Activated CD4-positive, CD25-positive, alpha-beta regulatory T cell (primary cell): Measurements from ENCODE around the gene FAM3B.

ENCODE experiments used
- DNase-seq, 4 experiments: peaks; one replicate each; lab custom pipeline; 2025; lab: John Stamatoyannopoulos, UW

FAM3B gene

GRCh38 chr21:41398251-41398650 is 81.7 kb downstream of the FAM3B start:
- no peak for DNase-seq

DNA sequence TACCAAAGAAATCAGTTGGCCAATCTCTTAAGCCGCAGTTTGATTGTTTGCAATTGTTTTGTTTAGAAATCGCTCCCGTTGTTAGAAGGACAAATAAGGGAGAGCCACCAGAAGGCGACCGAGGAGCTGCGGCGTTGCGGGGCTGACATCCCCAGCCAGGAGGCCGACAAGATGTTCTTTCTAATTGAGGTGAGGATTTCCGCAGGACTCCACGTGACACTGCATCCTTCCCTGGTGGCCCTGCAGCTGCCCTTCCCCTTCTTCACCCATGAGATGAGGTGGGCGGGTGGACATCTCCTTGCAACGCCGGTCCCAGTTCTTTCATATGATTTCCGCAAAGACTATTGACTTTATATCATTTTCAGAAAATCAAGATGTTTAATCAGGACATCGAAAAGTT is 82.2 kb downstream of the FAM3B start:
- DNase-seq: no peak

DNA sequence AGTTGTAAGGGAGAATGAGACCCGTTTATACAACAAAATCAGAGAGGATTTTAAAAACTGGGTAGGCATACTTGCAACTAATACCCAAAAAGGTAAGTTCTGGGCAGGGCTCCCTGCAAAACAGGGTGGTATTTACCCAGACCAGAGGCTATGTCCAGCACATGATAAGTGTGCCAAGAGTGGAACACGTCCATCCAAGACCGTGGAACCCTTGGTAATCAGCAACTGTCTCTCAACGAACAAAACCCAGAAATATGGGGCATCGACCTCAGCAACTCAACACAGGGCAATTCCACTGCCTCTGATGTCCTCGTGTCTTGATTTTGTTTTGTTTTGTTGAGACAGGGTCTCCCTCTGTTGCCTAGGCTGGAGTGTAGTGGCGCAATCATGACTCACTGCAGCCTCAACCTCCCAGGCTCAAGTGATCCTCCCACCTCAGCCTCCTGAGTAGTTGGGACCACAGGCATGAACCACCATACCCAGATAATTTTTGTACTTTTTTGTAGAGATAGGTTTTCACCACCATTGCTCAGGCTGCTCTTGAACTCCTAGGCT is 82.7 kb downstream of the FAM3B start:
- no peak for DNase-seq

- DNase-seq: no peak
Measured at GRCh38 chr21:41402231-41402630, 85.6 kb downstream of the FAM3B start.

- no peak for DNase-seq
Measured at GRCh38 chr21:41402796-41403195, 86.2 kb downstream of the FAM3B start.

DNA sequence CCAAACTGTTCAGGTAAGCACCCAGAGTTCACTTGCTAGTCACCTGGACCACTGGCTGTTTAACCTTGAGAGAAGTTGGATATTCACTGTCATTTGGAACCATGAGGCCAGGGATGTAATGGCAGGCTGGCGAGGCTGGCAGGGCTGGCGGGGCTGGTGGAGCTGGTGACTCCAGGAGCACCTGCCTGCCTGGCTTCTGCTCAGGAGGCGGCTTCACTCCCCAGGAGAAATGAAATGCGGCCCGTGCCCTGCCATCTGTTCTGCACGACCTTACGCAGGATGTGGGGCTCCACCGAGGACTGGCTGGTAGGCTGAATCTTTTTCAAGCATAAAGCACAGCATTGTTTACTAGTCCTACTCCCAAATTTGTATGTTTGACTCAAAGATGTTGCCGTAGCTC is 86.7 kb downstream of the FAM3B start:
- DNase-seq: no peak

GRCh38 chr21:41403966-41404365 is 87.4 kb downstream of the FAM3B start:
- DNase-seq: no peak

GRCh38 chr21:41405321-41405720 is 88.7 kb downstream of the FAM3B start:
- DNase-seq: no peak

GRCh38 chr21:41406340-41406739 is 89.7 kb downstream of the FAM3B start:
- no peak for DNase-seq
